ENCODE results near the gene BLOC1S5.

Gene BLOC1S5

GRCh38 chr6:8080362-8081151 is 16.4 kb upstream of the BLOC1S5 start:
- DNase-seq (ENCODE audit: low spot score): no peak

GRCh38 chr6:8079126-8079525 is 14.9 kb upstream of the BLOC1S5 start:
- DNase-seq (ENCODE audit: low spot score): no peak
- no peak for TF ChIP-seq CTCF (IDR thresholded peaks at IDR 0.05; ENCODE audit: extremely low read depth, missing control alignments)

More at GRCh38 chr6:8080362-8081151, 16.4 kb upstream of the BLOC1S5 start:
- no peak for TF ChIP-seq CTCF (IDR thresholded peaks at IDR 0.05; ENCODE audit: extremely low read depth, missing control alignments)

GRCh38 chr6:8077991-8078390 is 13.8 kb upstream of the BLOC1S5 start:
- DNase-seq (ENCODE audit: low spot score): no peak
- no peak for TF ChIP-seq CTCF (IDR thresholded peaks at IDR 0.05; ENCODE audit: extremely low read depth, missing control alignments)

DNA sequence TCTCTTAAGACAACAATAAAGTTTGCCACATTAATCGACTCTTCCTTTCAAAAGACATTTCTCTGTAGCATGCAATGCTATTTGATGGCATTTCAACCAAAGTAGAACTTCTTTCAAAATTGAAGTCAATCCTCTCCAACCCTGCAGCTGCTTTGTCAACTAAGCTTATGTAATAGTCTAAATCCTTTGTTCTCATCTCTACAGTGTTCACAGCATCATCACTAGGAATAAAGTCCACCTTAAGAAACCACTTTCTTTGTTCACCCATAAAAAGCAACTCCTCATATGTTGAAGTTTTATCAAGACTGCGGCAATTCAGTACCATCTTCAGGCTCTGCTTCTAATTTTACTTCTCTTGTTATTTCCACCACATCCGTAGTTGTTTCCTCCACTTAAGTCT is 11.5 kb upstream of the BLOC1S5 start:
- DNase-seq (ENCODE audit: low spot score): no peak
- TF ChIP-seq CTCF (IDR thresholded peaks at IDR 0.05; ENCODE audit: extremely low read depth, missing control alignments): no peak

DNA sequence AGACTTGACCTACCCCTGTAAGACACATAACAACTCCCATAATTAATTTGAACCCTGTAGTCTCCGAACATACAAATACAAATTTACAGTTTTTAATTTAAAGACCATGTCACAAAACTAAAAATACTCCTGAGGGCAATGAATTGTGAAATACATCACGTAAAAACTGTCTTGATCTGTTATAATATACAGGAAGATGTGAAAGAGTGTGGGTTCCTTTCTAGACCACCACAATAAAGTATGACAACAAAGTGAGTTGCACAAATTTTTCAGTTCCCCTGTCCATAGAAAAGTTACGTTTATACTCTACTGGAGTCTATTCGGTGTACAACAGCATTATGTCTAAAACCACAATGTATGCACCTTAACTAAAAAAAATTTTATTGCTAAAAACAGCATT is 11.0 kb upstream of the BLOC1S5 start:
- no peak for DNase-seq (ENCODE audit: low spot score)
- TF ChIP-seq CTCF (IDR thresholded peaks at IDR 0.05; ENCODE audit: extremely low read depth, missing control alignments): no peak

- TF ChIP-seq CTCF (IDR thresholded peaks at IDR 0.05; ENCODE audit: extremely low read depth, missing control alignments): no peak
- DNase-seq (ENCODE audit: low spot score): no peak
These were observed 10.0 kb upstream of the BLOC1S5 start for GRCh38 chr6:8074213-8074612.

DNA sequence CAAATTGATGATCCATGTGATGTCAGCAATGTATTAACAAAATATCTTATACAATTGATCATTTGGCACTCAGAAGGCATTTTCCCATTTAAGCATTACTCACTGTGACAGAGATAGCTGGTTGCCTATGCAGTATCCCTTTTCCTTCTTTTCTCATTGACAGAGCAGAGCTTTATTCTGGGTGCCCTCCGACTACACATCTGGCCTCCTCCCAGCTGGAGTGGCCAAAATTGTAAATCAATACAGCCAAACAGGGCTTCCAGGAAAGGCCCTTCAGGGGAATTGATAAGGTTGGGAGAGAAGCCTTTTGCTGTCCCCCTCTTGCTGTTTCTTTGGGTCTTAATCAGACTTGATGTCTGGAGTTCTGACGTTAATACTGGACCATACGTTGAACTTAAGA is 9.6 kb upstream of the BLOC1S5 start:
- DNase-seq (ENCODE audit: low spot score): no peak
- no peak for TF ChIP-seq CTCF (IDR thresholded peaks at IDR 0.05; ENCODE audit: extremely low read depth, missing control alignments)

Data from GM20000 (cell line).